HEK293 (cell line): ENCODE results near the gene CDC42EP3.

Experiments used
- BCL6B ChIP-seq: fragments of 450-650 bp; formaldehyde crosslinking; IDR thresholded peaks from 2 replicates; pipeline ENCODE4 v1.5.1; 2017; ENCODE audit warnings: missing biosample characterization, missing genetic modification characterization
- EGR2 ChIP-seq: fragments of 450-650 bp; formaldehyde crosslinking; IDR thresholded peaks from 2 replicates; pipeline ENCODE4 v1.5.1; 2016; ENCODE audit warnings: low read depth, missing biosample characterization, missing genetic modification characterization
- IKZF3 ChIP-seq: fragments of 450-650 bp; IDR thresholded peaks from 2 replicates; pipeline ENCODE4 v1.5.0; 2018; ENCODE audit warnings: missing biosample characterization, mild to moderate bottlenecking, missing genetic modification characterization, moderate library complexity
- INSM2 ChIP-seq: fragments of 450-650 bp; formaldehyde crosslinking; IDR thresholded peaks from 2 replicates; pipeline ENCODE4 v1.5.1; 2016; ENCODE audit warnings: missing biosample characterization, missing genetic modification characterization
- KLF17 ChIP-seq: fragments of 450-650 bp; formaldehyde crosslinking; IDR thresholded peaks from 2 replicates; pipeline ENCODE4 v1.5.1; 2016; ENCODE audit warnings: missing biosample characterization, missing genetic modification characterization
- MZF1 ChIP-seq: fragments of 450-650 bp; formaldehyde crosslinking; IDR thresholded peaks from 2 replicates; pipeline ENCODE4 v1.5.1; 2017; ENCODE audit warnings: missing biosample characterization, missing genetic modification characterization, borderline replicate concordance
- SP7 ChIP-seq: fragments of 450-650 bp; formaldehyde crosslinking; IDR thresholded peaks from 2 replicates; pipeline ENCODE4 v1.5.1; 2016; ENCODE audit warnings: missing biosample characterization, missing genetic modification characterization
- TSHZ1 ChIP-seq: fragments of 450-650 bp; formaldehyde crosslinking; IDR thresholded peaks from 2 replicates; pipeline ENCODE4 v1.5.1; 2016; ENCODE audit warnings: missing biosample characterization, missing genetic modification characterization, borderline replicate concordance
- YY2 ChIP-seq: fragments of 450-650 bp; formaldehyde crosslinking; IDR thresholded peaks from 2 replicates; pipeline ENCODE4 v1.5.1; 2016; ENCODE audit warnings: missing biosample characterization, missing genetic modification characterization
- ZBTB1 ChIP-seq: fragments of 450-650 bp; formaldehyde crosslinking; IDR thresholded peaks from 2 replicates; pipeline ENCODE4 v1.5.1; 2016; ENCODE audit warnings: missing biosample characterization, missing genetic modification characterization
- ZNF10 ChIP-seq: fragments of 450-650 bp; formaldehyde crosslinking; IDR thresholded peaks from 2 replicates; pipeline ENCODE4 v1.5.1; 2017; ENCODE audit warnings: missing biosample characterization, missing genetic modification characterization
- ZNF114 ChIP-seq: fragments of 450-650 bp; formaldehyde crosslinking; IDR thresholded peaks from 2 replicates; pipeline ENCODE4 v1.5.0; 2017; ENCODE audit warnings: missing biosample characterization, missing genetic modification characterization
- ZNF175 ChIP-seq: fragments of 450-650 bp; formaldehyde crosslinking; IDR thresholded peaks from 2 replicates; pipeline ENCODE4 v1.5.1; 2016; ENCODE audit warnings: missing biosample characterization, missing genetic modification characterization
- ZNF221 ChIP-seq: fragments of 450-650 bp; formaldehyde crosslinking; IDR thresholded peaks from 2 replicates; pipeline ENCODE4 v1.5.1; 2017; ENCODE audit warnings: missing biosample characterization, missing genetic modification characterization, borderline replicate concordance
- ZNF280D ChIP-seq: fragments of 450-650 bp; formaldehyde crosslinking; IDR thresholded peaks from 2 replicates; pipeline ENCODE4 v1.5.1; 2016; ENCODE audit warnings: missing biosample characterization, missing genetic modification characterization
- ZNF341 ChIP-seq: fragments of 450-650 bp; formaldehyde crosslinking; IDR thresholded peaks from 2 replicates; pipeline ENCODE4; 2016; ENCODE audit warnings: low read depth, missing biosample characterization, missing genetic modification characterization
- ZNF394 ChIP-seq: fragments of 450-650 bp; formaldehyde crosslinking; IDR thresholded peaks from 2 replicates; pipeline ENCODE4 v1.5.1; 2016; ENCODE audit warnings: missing biosample characterization, missing genetic modification characterization, mild to moderate bottlenecking, moderate library complexity, borderline replicate concordance
- ZNF398 ChIP-seq: fragments of 450-650 bp; formaldehyde crosslinking; IDR thresholded peaks from 2 replicates; pipeline ENCODE4 v1.5.1; 2017; ENCODE audit warnings: missing biosample characterization, missing genetic modification characterization
- ZNF423 ChIP-seq: fragments of 450-650 bp; formaldehyde crosslinking; IDR thresholded peaks from 2 replicates; pipeline ENCODE4 v1.5.1; 2016; ENCODE audit warnings: missing biosample characterization, missing genetic modification characterization
- ZNF48 ChIP-seq: fragments of 450-650 bp; formaldehyde crosslinking; IDR thresholded peaks from 2 replicates; pipeline ENCODE4 v1.5.1; 2016; ENCODE audit warnings: missing biosample characterization, missing genetic modification characterization
- ZNF513 ChIP-seq: fragments of 450-650 bp; IDR thresholded peaks from 2 replicates; pipeline ENCODE4 v1.5.1; 2018; ENCODE audit warnings: missing biosample characterization, missing genetic modification characterization
- ZNF621 ChIP-seq: fragments of 450-650 bp; formaldehyde crosslinking; IDR thresholded peaks from 2 replicates; pipeline ENCODE4 v1.5.1; 2017; ENCODE audit warnings: missing biosample characterization, missing genetic modification characterization
- ZNF677 ChIP-seq: fragments of 450-650 bp; IDR thresholded peaks from 2 replicates; pipeline ENCODE4 v1.5.0; 2018; ENCODE audit warnings: missing biosample characterization, mild to moderate bottlenecking, missing genetic modification characterization, moderate library complexity
- ZSCAN23 ChIP-seq: fragments of 450-650 bp; formaldehyde crosslinking; IDR thresholded peaks from 2 replicates; pipeline ENCODE4 v1.5.1; 2016; ENCODE audit warnings: missing biosample characterization, missing genetic modification characterization
- ZSCAN5A ChIP-seq: fragments of 450-650 bp; formaldehyde crosslinking; IDR thresholded peaks from 2 replicates; pipeline ENCODE4 v1.5.1; 2016; ENCODE audit warnings: missing biosample characterization, missing genetic modification characterization

Gene CDC42EP3

GRCh38 chr2:37631698-37632097 is 39.7 kb downstream of the CDC42EP3 start (continued):
- no peak for TF ChIP-seq ZNF280D (tag by site-specific recombination)
- TF ChIP-seq TSHZ1 (tag by site-specific recombination), result peak; percentile 87
- 0 out of 2 replicates have a peak, but pooled peaks have one; percentile 11 for TF ChIP-seq ZNF10
- TF ChIP-seq BCL6B, result 0 out of 2 replicates have a peak, but pooled peaks have one; percentile 47
- TF ChIP-seq IKZF3 (tag by site-specific recombination), result peak; percentile 71
- TF ChIP-seq SP7 (tag by site-specific recombination), result 0 out of 2 replicates have a peak, but pooled peaks have one; percentile 56
- TF ChIP-seq ZNF175, result no peak
- no peak for TF ChIP-seq MZF1 (tag by site-specific recombination)
- no peak for TF ChIP-seq ZNF48
- no peak for TF ChIP-seq ZNF677 (tag by site-specific recombination)
- TF ChIP-seq ZSCAN23 (tag by site-specific recombination), result no peak
- no peak for TF ChIP-seq ZNF114 (tag by site-specific recombination)
- TF ChIP-seq ZNF423 (tag by site-specific recombination), result no peak
- no peak for TF ChIP-seq YY2 (tag by site-specific recombination)
- TF ChIP-seq ZNF513 (tag by site-specific recombination), result no peak
- TF ChIP-seq ZSCAN5A, result no peak
- peak; percentile 27; the same call in 1 of the 2 replicates for TF ChIP-seq ZNF398 (tag by site-specific recombination)
- TF ChIP-seq ZNF621 (tag by site-specific recombination), result no peak
- TF ChIP-seq ZNF221 (tag by site-specific recombination), result no peak
- TF ChIP-seq INSM2 (tag by site-specific recombination), result peak; percentile 79
- TF ChIP-seq KLF17, result no peak
- no peak for TF ChIP-seq EGR2
- TF ChIP-seq ZNF341 (tag by site-specific recombination), result no peak
- no peak for TF ChIP-seq ZBTB1
- TF ChIP-seq ZNF394 (tag by site-specific recombination), result no peak
